ENCODE results near the gene MBD1. TPM values are rescaled to one million over a fixed set of nuclear protein-coding genes. Genes with fewer than 3 reads are reported as not detected.

MBD1 gene
- total RNA-seq, 1 donor from 2014 or later, result 96.0 TPM

GRCh38 chr18:50280707-50281294 lies 522 bp downstream of the MBD1 start:
- Mint-ChIP-seq H3K4me1 (ENCODE audit: low read depth) (peaks cover 18% of the 10 kb centered on the region), H3K36me3 (ENCODE audit: insufficient read depth) (peaks cover 26% of the 10 kb centered on the region), H3K4me3 (ENCODE audit: low read depth) (peak overlapping the region; percentile 96), H3K27ac (peak overlapping the region; percentile 98), H3K27me3 (no peaks in the 10 kb centered on the region), H3K9me3 (ENCODE audit: low read depth) (no peaks in the 10 kb centered on the region)
- TF ChIP-seq CTCF (IDR thresholded peaks at IDR 0.05; ENCODE audit: unreplicated experiment), result no peak
- DNase-seq (ENCODE audit: low spot score, unreplicated experiment), result no peak

DNA sequence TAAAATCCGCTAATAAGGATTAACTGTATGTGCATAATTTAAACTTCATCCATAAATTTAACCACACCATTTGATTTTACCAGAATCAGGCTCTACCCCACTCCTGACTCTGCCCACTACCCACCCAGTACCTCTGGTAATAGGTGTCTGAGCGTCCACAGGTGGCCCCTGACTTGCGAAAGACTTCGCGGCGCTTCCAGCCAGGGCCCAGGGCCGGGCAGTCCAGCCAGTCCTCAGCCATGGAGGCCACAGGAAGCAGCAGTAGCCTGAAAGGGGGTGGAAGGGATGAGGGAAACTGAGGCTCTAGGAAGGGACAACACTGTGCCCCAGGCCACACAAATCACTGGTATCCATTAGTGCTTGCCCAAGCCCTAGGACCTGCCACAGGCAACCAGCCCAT lies 1.6 kb downstream of the MBD1 start:
- Mint-ChIP-seq H3K4me3 (ENCODE audit: low read depth) (peak overlapping the region; percentile 96), H3K27ac (no peak overlapping the region), H3K9me3 (ENCODE audit: low read depth) (no peaks in the 10 kb centered on the region), H3K4me1 (ENCODE audit: low read depth) (peaks cover 18% of the 10 kb centered on the region), H3K36me3 (ENCODE audit: insufficient read depth) (peaks cover 32% of the 10 kb centered on the region), H3K27me3 (no peaks in the 10 kb centered on the region)
- no peak for TF ChIP-seq CTCF (IDR thresholded peaks at IDR 0.05; ENCODE audit: unreplicated experiment)
- no peak for DNase-seq (ENCODE audit: low spot score, unreplicated experiment)

DNA sequence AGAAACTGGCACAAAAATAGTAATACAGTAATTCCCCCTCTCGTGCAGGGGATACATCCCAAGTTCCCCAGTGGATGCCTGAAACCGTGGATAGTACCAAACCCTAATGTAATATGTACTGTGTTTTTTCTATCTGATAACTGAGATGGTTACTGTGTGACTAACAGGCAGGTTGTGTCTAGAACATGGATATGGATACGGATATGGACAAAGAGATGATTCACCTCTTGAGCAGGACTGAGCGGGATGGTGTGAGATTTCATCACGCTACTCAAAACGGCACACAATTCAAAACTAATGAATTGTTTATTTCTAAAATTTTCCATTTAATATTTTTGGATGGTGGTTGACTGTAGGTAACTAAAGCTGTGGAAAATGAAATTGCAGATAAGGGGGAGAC lies 3.4 kb downstream of the MBD1 start:
- no peak overlapping the region for H3K27ac Mint-ChIP-seq
- no peak overlapping the region for H3K4me3 Mint-ChIP-seq (ENCODE audit: low read depth)
- H3K36me3 Mint-ChIP-seq (ENCODE audit: insufficient read depth), result peaks cover 34% of the 10 kb centered on the region
- TF ChIP-seq CTCF (IDR thresholded peaks at IDR 0.05; ENCODE audit: unreplicated experiment), result no peak
- DNase-seq (ENCODE audit: low spot score, unreplicated experiment), result no peak
- H3K4me1 Mint-ChIP-seq (ENCODE audit: low read depth), result peaks cover 18% of the 10 kb centered on the region
- no peaks in the 10 kb centered on the region for H3K27me3 Mint-ChIP-seq
- H3K9me3 Mint-ChIP-seq (ENCODE audit: low read depth), result no peaks in the 10 kb centered on the region

DNA sequence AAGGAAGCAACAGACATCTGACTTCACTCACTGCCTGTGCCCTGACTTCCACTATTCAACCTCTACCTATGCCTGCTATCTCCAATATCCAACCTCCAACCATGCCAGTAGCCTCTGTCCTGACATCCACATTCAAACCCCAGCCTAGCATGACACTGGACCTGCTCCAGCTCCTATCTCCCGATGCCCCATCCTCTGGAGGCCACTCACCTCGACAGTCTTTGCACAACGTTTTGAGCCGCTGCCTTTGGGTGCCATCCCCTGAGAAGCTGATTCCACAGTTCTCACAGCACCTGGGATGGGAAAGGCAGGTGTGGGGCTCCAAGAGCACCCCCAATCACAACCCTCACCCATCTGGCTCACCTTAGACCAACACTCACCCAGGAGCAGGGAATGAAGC lies 4.9 kb downstream of the MBD1 start:
- Mint-ChIP-seq H3K4me3 (ENCODE audit: low read depth) (no peak overlapping the region), H3K27ac (no peak overlapping the region), H3K9me3 (ENCODE audit: low read depth) (no peaks in the 10 kb centered on the region), H3K4me1 (ENCODE audit: low read depth) (peaks cover 18% of the 10 kb centered on the region), H3K27me3 (no peaks in the 10 kb centered on the region), H3K36me3 (ENCODE audit: insufficient read depth) (peaks cover 34% of the 10 kb centered on the region)
- TF ChIP-seq CTCF (IDR thresholded peaks at IDR 0.05; ENCODE audit: unreplicated experiment), result no peak
- DNase-seq (ENCODE audit: low spot score, unreplicated experiment), result no peak

DNA sequence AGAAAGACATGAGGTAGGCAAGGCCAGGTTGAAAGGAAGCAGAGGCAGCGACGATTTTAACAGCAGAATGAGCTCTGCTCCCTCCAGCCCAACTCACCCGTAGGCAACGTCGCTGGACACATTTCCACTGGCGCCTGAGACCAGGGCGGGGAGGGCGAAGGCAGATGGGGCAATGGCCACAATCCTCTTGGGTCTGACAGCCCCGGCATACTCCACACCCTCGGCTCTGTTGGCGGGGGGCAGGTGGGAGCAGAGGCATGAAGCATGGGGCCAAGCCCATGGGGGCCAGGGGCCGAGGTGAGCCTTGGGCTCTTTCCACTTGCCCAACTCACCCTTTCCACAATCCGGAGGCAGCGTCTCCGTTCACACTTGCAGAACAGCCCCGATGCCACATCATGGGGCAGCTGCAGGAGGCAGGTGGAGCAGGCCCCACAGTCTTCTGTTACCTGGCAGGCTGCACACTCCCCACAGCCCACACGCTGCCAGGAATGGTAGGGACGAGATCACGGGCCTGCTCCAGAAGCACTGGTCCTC lies 5.8 kb downstream of the MBD1 start:
- Mint-ChIP-seq H3K9me3 (ENCODE audit: low read depth) (no peaks in the 10 kb centered on the region), H3K27ac (no peak overlapping the region), H3K4me3 (ENCODE audit: low read depth) (no peak overlapping the region), H3K4me1 (ENCODE audit: low read depth) (peaks cover 12% of the 10 kb centered on the region), H3K27me3 (no peaks in the 10 kb centered on the region), H3K36me3 (ENCODE audit: insufficient read depth) (peaks cover 34% of the 10 kb centered on the region)
- TF ChIP-seq CTCF (IDR thresholded peaks at IDR 0.05; ENCODE audit: unreplicated experiment), result no peak
- DNase-seq (ENCODE audit: low spot score, unreplicated experiment), result no peak
